Sigmoid colon (tissue), 4 donors: ENCODE results near the gene CHAF1B.

Source experiments
- CTCF ChIP-seq, 4 experiments: fragments of 450-650 bp in 3 of 4; fragments of 200-600 bp in 1 of 4; IDR thresholded peaks; one replicate each; pipeline ENCODE4 v1.5.1; 2016 to 2019; ENCODE audit warnings: antibody characterized with exemption in 4 of 4, mild to moderate bottlenecking in 3 of 4, moderate library complexity in 2 of 4
- EP300 ChIP-seq, 4 donors: sonication (generic); formaldehyde crosslinking; IDR thresholded peaks; one replicate each; pipeline ENCODE4 v1.6.1; 2017; ENCODE audit warnings: antibody characterized with exemption in 4 of 4
- POLR2A ChIP-seq, 2 donors: fragments of 450-650 bp; IDR thresholded peaks; one replicate each; pipeline ENCODE4 v1.6.1; 2016; ENCODE audit warnings: antibody characterized with exemption in 2 of 2, mild to moderate bottlenecking in 2 of 2, moderate library complexity in 2 of 2

DNA sequence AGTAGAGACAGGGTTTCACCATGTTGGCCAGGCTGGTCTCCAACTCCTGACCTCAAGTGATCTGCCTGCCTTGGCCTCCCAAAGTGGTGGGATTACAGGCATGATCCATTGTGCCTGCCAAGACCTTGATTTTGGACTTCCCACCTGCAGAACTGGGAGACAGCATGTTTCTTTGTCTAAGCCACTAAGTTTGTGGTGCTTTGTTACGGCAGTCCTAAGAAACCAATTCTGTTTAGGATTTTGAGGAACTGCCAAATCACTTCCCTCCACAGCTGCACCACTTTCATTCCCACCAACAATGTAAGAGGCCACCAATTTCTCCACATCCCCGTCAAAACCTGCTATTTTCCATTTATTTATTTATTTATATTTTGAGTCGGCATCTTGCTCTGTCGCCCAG, 46.1 kb downstream of the CHAF1B start:
- no peak for TF ChIP-seq CTCF (IDR thresholded peaks at IDR 0.05)
- TF ChIP-seq POLR2A (IDR thresholded peaks at IDR 0.05) = no peak
- no peak for TF ChIP-seq EP300 (IDR thresholded peaks at IDR 0.05)
